NCI-H2171 (cell line): ENCODE measurements around the gene STXBP1.

Experiments
- DNase-seq: peaks from one replicate; lab custom pipeline; 2025; lab: John Stamatoyannopoulos, UW

The STXBP1 gene

DNA sequence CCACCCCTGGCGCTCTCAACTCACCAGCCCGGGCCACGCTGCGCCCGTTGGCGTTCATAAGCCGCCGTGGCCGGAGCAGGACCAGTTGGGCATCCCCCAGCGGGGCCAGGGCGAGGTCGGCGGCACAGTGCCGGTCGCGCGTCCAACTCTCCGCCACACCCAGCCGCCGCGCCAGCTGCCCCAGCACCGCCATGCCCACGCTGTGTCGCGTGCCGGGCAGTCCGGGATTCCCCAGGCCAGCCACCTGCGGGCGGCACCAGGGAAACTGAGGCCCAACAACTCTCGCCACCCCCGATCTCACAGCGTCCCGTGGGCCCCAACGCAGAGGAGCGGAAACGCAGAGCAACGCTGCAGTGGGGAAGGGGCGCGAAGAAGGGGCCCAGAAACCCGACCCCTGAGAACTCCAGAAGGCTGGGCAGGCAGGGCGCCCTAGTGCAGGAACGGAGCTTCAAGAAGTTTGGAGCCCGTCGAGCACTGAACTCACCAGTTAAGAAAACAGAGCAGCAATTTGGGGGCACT, 102.9 kb downstream of the STXBP1 start:
- DNase-seq: no peak

DNA sequence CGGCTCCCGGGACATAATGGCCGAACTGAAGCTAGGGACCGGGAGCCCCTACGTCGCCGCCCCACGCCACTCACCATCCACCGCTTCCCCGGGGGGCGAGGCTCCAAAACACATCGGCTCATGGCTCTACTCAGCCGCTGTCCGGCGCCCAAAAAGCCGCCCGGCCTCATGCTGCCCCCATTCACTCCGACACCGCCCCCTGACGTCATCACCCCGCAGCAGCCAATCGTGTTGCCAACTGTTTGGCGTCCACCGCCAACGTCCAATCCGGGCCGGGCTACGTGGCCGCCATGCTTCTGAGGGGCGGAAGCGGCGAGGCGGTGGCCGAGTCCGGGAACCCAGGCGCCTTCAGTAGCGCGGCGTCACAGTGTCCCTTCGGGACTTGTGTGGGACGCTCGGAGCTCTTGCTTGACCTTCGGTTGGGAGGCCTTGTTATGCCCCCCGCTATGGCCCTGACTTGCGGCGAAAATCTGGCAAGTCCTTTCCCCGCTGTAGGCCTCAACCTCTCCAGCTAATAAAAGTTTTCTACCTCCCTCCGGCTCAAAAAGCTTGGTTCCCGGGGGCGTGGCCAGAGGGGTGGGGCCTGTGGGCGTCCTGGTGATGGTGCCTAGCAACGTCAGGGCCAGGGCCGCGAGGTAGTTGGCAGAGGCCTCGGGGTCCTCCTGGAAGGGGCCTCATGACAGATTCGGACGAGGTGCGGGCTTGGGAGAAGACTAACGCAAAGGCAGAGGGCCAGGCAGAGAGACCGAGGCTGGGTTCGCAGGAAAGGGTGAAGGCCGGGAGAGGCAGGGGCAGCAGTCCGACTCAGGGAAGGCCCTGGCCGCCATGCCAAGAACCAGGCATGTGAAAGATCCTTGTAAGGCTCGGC, 103.6 kb downstream of the STXBP1 start, which contains the start of the genes PTRH1 and TTC16:
TSS of gene PTRH1 (minus strand) at position 194 of the 868 bp plus-strand sequence. CDS start at position 170, 24 bp downstream.
TSS of gene TTC16 (plus strand) at position 610 of the 868 bp plus-strand sequence. CDS start at position 677, 67 bp downstream.
- peak; percentile 98 for DNase-seq

DNA sequence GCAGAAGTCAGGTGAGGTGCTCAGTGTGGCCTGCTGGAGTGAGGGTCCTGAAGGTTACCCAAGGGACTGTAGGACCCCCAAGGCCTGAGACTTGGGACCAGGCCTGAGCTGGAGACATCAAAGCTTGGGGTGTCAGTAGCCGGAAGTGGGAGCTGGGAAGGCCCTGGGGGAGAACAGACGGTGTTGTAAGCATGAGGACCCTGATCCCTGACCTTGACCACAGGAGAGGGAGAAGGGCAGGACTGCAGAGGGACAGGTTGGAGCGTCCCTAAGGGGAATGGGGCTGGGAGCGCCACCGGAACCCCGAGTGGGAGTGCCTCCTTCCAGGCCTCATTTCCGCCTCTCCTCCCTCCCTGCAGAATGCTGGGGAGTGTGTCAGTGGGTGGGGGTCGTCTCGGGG, 104.3 kb downstream of the STXBP1 start:
- no peak for DNase-seq

DNA sequence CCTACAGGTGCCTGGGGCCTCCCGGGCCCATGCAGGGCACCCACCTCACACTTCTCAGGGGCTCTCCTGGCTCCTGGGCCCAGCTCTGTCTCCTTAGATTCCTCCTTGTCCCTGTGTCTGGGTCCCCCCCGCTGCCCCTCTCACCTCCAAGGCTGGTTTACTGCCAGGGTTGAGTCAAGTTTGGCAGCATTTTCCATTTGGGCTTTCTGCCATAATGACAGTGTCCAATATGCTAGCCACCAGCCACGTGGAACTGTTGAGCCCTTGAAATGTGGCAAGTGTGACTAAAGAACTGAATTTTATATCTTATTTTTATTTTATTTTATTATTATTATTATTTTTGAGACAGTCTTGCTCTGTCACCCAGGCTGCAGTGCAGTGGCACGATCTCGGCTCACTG, 105.7 kb downstream of the STXBP1 start:
- DNase-seq: no peak

DNA sequence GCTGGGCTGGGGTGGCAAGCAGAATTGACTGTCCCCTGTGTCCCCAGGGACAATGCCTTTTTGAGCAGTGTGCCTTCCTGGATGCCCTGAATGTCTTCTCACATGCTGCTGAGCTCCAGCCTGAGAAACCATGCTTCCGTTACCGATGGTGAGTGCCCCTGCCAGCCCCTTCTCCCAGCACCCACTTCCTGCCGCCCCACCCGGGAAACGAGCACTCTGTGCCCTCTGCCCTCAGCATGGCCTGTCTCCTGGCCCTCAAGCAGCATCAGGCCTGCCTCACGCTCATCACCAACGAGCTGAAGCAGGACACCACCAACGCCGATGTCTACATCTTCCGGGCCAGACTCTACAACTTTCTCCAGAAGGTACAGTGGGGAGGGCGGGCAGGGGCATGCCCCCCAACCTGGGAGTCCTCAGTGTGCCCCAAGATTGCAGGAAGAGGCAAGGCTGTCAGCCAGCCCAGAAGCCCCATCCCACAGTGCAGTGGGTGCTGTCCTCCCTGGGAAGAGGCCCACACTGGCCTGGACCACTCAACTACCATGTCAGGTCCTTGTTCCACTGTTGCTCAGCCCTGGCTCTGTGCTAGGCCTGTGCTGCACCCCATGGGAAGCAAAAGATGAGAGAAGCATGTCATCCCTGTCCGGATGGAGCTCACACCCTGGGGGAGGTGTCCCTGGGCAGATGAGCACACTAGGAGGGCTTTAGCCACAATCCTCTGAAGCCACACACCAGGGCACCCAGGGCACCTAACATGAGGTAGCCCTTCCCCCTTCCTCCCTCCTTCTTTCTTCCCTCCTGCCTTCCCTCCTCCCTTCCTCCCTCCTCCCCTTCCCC, 108.2 kb downstream of the STXBP1 start:
- no peak for DNase-seq

DNA sequence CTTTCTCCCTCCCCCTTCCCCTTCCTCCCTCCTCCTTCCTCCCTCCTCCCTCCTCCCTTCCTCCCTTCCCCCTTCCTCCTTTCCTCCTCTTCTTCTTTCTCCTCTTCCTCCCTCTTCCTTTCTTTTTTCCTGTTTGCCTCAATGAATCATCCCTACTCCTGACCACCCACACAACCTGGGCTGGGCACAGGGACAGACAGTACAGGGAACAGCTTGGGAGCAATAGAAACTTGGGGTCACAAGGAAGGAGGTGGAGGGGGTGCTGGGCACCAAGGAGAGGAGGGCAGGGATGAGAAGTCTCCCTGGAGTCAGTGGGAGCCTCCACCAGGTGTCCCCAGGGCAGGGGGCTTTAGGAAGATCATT, 108.8 kb downstream of the STXBP1 start:
- DNase-seq: no peak

DNA sequence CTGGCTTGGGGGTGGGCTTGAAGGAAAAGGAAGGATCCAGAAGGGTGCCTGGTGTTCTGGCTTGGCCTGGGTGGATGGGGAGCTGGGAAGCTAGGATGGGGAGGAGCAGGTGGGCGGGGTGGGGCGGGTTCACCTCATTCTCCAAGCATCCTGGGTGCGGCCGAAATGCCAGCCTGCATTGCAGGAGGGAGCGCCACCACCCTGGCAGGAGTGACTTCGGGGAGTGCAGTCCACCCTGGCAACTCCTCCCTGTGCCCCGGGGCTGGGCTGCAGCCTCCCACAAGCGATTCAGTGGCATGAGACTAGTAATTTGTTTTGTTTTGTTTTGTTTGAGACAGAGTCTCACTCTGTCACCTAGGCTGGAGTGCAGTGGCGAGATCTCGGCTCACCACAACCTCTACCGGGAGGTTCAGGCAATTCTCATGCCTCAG, 109.3 kb downstream of the STXBP1 start:
- peak; percentile 56 for DNase-seq

DNA sequence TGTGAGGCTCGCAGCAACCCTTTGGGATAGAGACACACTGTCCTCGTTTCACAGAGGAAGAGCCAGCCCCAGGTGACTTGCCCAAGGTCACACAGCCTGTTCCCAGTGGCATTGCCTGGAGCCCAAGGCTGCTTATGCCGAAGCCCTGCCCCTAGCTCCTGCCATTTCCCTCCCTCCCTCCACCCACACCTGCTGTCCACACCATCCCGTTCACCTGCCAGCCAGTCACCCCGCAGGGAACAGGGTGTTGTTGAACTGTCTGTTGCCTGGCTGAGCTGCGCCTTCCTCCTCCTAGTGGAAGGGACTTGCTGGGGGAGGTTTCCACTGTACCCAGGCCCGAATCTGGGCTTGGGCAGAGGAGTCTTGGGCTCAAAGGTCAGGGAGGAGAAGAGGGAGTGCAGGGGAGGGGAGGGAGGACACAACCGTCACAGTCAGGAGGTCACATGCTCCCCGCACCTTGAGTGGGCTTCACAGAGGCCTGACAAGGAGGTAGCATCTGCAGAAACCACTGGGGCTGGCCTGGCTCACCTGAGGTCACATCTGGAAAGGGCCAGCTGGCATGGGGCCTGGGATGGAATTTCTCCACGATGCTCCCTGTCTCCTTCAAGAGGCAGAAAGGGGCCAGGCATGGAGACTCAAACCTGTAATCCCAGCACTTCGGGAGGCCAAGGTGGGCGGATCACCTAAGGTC, 110.1 kb downstream of the STXBP1 start:
- peak; percentile 33 for DNase-seq

DNA sequence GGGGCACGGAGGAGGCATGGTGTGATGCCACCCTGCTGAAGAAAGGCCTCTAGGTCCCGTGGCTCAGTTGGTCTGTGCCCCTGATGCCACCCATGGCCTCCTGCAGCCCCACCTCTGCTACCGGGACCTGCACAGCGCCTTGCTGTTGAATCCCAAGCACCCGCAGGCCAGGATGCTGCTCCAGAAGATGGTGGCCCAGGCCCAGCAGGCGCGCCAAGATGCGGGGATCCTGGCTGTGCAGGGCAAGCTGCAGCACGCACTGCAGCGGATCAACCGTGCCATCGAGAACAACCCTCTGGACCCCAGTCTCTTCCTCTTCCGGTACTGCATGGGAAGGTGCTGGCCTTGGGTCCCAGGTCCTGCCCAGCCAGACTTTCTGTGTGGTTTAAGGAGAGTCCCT, 110.9 kb downstream of the STXBP1 start:
- no peak for DNase-seq

DNA sequence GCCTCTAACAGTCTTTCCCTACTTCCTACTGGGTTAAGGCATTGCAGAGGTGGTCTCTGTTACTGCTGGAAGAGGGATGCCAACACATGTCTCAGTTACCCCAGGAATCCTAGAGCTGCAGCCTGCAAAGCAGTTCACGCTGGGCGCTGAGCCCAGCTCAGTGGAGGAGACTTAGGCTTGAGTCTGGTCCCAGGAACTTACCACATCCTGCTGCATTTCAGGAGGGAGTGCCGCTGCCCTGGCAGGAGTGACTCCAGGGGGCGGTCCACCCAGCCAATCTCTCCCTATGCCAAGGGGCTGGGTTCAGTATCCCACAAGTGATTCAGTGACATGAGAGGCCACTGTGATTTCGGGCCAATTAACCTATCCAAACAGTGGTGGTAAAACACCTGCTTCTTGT, 111.4 kb downstream of the STXBP1 start:
- no peak for DNase-seq

DNA sequence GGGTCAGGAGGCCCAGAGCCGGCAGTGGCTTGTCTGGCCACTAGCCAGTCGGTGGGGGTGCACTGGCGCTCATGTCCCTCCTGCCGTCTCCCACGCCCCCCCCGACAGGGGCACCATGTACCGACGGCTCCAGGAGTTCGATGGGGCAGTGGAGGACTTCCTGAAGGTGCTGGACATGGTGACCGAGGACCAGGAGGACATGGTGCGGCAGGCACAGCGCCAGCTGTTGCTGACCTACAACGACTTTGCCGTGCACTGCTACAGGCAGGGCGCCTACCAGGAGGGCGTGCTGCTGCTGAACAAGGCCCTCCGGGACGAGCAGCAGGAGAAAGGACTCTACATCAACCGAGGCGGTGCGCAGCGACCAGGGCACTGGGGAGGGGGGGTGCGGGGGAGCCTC, 111.9 kb downstream of the STXBP1 start:
- no peak for DNase-seq

DNA sequence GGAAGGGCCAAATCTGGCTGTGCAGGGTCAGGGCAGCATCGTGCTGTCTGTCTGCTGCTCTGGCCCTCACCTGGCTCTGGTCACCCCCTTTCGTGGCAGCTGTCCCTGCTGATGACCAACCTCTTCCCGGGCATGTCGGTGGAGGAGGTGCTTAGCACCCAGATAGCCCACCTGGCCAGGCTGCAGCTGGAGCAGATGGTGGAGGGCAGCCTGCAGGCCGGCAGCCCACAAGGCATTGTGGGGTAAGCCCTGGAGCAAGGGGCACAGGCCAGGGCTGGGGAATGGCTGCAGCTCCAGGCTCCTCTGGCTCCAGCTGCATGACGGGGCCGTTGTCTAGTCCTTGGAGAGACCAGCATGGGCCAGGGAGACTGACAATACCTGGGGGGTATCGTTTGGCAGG, 114.8 kb downstream of the STXBP1 start:
- no peak for DNase-seq

DNA sequence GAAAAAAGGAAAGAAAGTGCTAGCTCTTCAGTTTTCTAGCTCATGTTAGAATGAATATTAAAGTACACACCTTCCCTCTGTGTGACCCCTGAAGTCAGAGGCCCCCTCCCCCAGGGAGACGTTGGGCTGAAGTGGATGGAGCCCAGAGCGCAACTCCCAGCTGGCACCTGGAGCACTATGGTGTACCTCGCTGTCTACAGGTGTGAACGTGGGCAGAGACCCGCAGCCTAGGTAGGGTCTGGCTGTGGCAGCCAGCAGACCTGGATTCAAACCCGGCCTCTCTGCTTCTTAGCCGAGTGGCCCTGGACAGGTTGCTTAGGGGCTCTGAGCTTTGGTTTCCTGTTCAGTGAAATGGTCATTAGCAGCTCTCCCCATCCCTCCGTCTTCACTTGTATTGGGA, 116.7 kb downstream of the STXBP1 start:
- DNase-seq: no peak

DNA sequence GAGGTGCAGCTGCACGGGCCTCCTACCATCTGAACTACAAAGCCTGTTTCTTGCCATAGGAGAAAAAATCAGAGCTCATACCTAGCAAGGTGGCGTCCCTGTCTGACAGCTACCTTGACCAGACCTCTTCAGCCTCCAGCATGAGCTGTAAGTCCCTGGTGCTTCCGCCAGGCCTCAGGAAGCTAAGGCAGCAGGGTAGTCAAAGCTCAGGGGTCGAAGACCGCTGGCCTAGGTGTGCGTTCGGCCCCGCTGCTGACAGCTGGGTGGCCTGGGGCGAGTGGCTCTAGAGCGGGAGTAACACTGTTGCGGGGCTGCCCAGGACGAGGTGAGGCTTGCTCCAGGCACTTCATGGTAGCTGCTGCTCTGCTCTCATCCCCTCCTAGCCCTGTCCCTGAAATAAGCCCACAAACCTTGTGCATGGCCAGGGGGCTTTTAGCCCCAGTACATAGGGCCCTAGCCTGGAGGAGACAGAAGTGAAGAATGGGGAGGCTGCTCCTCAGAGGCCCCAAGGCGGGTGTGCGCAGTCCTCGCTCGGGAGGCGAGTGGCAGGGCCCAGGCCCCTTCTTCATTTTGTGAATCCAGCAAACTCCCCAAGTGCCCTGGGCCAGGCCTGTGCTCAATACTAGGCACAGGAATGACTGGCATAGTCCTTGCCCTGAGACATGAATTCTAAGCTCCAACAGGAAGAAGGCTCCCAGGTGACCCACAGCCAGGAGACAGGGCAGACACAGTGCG, 117.6 kb downstream of the STXBP1 start:
- no peak for DNase-seq

DNA sequence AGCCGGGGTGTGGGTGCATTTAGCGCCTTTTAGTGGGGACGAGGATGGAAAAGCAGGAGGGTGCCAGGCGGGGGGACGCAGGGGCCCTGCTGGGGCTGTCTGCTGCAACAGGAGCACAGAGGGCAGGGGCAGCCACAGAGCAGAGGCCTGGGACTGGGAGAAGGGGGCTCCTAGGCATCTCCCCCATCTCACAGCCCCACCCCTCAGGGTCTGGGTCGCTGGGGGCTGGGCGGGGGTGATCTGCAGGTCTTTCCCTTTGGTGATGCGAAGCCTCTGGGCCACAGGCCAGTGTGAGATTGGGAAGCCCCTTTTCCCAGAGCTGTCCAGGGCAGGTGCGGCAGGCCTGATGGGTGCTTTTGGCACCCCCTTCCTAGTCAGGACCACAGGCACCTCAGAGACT, 118.2 kb downstream of the STXBP1 start:
- no peak for DNase-seq

DNA sequence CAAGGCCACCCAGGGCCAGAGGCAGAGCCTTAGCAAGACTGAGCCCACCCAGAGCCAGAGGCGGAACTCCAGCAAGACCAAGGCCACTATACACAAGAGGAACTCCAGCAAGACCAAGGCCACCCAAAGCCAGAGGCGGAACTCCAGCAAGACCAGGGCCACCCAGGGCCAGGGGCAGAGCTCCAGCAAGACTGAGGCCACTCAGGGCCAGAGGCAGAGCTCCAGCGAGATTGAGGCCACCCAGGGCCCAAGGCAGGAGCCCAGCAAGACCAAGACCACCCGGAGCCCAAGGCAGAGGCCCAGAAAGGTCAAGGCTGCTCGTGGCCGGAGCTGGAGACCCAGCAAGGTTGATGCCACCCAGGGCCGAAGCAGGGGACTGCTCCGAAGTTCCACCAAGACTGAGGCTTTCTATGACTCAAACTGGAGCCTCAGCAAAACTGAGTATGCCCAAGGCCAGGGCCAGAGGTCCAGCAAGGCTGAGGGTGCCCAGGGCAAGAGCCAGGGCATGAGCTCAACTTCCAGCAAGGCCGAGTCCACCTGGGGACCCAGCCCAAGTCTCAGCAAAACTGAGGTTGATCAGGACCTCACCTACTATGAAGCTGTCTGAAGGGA, 118.8 kb downstream of the STXBP1 start:
- DNase-seq: no peak

DNA sequence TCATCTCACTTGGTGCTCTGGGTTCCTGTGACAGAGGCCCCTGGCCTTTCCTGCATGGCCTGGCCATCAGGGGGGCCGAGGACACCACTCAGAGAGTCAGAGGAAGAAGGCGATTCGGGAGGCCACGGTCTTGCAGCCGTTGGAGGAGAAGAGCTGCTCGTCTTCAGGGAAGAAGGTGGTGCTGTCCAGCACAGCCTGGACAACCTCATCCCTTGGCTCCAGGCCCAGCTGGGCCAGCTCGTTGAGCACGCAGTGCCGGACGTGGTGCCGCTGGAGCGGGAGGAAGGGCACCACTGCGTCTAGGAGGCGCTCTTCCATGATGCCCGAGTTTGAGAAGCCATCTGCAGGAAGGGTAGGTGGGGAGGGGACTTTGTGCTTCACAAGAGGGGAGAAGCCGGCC, 119.9 kb downstream of the STXBP1 start:
- DNase-seq: no peak

DNA sequence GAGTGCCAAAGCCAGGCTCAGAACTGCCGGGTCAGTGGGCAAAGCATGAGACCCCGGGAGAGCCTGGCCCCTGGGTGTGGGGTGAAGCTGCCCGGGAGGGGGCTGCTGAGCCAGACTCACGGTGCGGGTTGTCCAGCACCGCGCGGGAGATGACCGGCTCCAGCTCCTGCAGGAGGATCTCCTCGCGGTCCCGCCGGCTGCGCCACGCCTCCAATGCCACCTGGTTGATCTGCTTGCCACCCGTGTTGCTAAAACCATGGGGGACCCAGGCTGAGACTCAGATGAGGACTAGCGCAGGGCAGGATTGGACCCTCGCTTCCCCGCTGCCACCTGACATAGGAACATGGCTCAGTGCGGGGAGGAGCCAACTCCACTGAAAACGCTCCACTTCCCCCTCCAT, 120.4 kb downstream of the STXBP1 start:
- DNase-seq: no peak

DNA sequence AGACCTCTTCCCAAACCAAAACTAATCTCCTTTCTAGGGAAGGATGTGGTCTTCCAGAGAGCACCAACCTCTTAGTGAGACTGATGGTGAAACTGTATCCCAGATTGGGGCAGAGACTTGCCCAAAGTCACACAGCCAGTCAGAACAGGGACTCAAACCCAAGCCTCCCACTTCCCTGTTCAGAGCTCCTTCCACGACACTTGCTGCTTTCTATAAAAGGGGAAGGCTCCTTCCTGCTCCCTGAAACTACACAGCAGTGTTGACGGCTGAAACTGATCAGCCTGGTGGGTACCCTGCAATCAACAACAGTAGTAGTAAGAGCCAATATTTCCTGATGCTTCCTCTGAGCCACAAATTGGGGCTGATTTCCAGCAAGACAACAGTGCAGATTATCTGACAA, 121.5 kb downstream of the STXBP1 start:
- DNase-seq: no peak

DNA sequence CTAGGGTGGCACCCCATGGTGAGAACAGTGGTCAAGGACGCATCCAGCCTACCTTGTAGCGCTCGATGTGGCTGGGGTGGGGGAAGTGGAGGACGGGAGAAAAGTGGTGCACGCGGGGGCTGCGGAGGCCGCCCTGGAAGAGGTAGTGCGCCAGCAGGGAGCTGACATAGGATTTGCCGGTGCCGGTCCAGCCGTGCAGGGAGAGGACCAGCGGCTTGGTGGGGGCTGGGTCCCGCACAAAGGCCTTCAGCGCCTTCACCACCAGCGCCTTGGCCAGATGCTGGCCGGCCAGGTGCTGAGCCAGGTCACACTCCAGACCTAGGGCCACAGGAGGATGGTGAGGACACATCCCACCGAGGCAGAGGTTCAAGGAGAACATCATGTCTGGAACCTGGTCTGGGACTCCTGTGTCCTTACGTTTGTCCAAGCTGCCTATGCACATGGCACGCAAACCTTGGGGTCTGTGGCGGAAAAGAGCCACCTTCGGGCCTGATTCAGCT, 122.2 kb downstream of the STXBP1 start:
- DNase-seq: no peak
